ENCODE results near the gene TNNI3.
"Not testable (repeated sequence)": the region's sequence is repeated elsewhere in the genome, so short reads cannot be mapped to it uniquely, and the experiment has no call there.

DNA sequence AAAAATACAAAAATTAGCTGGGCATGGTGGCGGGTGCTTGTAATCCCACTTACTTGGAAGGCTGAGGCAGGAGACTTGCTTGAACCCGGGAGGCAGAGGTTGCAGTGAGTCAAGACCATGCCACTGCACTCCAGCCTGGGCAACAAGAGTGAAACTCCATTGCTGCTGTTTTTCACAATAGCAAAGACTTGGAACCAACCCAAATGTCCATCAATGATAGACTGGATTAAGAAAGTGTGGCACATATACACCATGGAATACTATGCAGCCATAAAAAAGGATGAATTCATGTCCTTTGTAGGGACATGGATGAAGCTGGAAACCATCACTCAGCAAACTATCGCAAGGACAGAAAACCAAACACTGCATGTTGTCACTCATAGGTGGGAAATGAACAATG is 50.3 kb downstream of the TNNI3 start:
- TF ChIP-seq, protein P1, sequence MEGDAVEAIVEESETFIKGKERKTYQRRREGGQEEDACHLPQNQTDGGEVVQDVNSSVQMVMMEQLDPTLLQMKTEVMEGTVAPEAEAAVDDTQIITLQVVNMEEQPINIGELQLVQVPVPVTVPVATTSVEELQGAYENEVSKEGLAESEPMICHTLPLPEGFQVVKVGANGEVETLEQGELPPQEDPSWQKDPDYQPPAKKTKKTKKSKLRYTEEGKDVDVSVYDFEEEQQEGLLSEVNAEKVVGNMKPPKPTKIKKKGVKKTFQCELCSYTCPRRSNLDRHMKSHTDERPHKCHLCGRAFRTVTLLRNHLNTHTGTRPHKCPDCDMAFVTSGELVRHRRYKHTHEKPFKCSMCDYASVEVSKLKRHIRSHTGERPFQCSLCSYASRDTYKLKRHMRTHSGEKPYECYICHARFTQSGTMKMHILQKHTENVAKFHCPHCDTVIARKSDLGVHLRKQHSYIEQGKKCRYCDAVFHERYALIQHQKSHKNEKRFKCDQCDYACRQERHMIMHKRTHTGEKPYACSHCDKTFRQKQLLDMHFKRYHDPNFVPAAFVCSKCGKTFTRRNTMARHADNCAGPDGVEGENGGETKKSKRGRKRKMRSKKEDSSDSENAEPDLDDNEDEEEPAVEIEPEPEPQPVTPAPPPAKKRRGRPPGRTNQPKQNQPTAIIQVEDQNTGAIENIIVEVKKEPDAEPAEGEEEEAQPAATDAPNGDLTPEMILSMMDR (IDR thresholded peaks at IDR 0.05): not testable (repeated sequence)
- TF ChIP-seq POLR2A, POLR2AphosphoS5, EP300 (IDR thresholded peaks at IDR 0.05): not testable (repeated sequence)
